Upper lobe of left lung (tissue), 4 donors: Measurements from ENCODE around the gene SEPTIN5.

Experiments
- POLR2A ChIP-seq, 4 donors: fragments of 450-650 bp; IDR thresholded peaks; one replicate each; pipeline ENCODE4 v1.5.1; 2016 to 2017; ENCODE audit warnings: antibody characterized with exemption in 4 of 4, mild to moderate bottlenecking in 2 of 4
- TF ChIP-seq, protein P1 (sequence below), 6 experiments: fragments of 450-650 bp in 4 of 6; fragments of 200-600 bp in 2 of 6; sonication (generic) in 2 of 6; IDR thresholded peaks; one replicate each; pipeline ENCODE4 v1.5.1; 2016 to 2019; ENCODE audit warnings: antibody characterized with exemption in 6 of 6

DNA sequence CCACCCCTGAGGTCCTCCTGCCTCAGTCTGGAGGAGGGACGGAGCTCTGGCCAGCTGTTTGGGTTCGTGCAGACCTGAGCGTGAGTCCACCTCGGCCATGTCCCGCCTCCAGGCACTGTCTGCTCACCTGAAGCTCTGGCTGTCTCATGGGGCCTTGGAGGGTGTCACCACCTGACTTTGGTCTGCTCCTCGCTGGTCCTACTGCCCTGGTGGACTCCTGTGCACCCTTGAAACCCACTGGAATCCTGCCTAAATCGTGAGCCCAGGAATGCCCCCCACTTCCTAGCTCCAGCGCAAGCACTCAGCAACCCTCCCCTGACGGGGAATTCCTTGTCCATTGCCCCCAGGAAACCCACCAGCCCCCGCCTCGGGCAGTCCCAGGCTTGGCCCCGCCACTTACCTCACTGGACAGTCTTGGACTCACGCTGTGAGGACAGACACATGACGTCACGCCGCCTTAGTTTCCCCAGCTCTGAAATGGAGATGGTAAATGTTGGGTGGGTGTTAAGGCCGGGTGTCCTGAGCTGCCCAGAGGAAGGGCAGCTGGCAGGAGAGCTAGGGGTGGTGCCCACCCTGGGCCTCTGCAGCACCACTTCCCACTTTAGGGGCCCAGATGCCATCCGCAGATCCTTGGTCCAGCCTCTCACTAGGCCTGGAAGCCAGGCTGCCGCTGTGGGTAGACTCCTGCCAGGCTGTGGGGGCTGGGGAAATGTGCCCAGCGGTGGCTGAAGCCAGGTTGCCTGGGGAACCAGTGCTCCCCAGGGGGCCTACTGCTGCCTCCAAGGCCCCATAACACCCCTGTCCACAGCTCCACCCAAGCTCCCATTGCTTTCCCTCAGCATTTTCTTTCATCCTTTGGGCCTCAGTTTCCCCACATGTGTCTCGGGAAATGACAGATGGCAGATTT, 28.1 kb downstream of the SEPTIN5 start:
- TF ChIP-seq, protein P1, sequence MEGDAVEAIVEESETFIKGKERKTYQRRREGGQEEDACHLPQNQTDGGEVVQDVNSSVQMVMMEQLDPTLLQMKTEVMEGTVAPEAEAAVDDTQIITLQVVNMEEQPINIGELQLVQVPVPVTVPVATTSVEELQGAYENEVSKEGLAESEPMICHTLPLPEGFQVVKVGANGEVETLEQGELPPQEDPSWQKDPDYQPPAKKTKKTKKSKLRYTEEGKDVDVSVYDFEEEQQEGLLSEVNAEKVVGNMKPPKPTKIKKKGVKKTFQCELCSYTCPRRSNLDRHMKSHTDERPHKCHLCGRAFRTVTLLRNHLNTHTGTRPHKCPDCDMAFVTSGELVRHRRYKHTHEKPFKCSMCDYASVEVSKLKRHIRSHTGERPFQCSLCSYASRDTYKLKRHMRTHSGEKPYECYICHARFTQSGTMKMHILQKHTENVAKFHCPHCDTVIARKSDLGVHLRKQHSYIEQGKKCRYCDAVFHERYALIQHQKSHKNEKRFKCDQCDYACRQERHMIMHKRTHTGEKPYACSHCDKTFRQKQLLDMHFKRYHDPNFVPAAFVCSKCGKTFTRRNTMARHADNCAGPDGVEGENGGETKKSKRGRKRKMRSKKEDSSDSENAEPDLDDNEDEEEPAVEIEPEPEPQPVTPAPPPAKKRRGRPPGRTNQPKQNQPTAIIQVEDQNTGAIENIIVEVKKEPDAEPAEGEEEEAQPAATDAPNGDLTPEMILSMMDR (IDR thresholded peaks at IDR 0.05): no peak
- no peak for TF ChIP-seq POLR2A (IDR thresholded peaks at IDR 0.05)
